Left lung (tissue), 10 donors: ENCODE measurements around the gene WDR27. TPM values are rescaled to one million over a fixed set of nuclear protein-coding genes. Genes with fewer than 3 reads are reported as not detected.
A peak's percentile ranks its signal among the peaks of the same experiment; 100 is the strongest.

Experiments
- ATAC-seq: fragments of 200-7000 bp; cut with Tn5 transposase; one replicate; pipeline ENCODE4 v1.9.1; 2020; ENCODE audit warnings: moderate library complexity
- DNase-seq, 4 donors: peaks; one replicate each; pipeline ENCODE4 v3.0.0-alpha.2; 2013 to 2020
- H3K27ac ChIP-seq, 2 donors: fragments of 200-600 bp; sonication (generic) in 1 of 2; one replicate each; pipeline versions ENCODE4 v1.5.0 to v1.8.0; 2020 to 2021
- H3K27me3 ChIP-seq, 2 donors: fragments of 200-600 bp; sonication (generic) in 1 of 2; one replicate each; pipeline versions ENCODE4 v1.5.0 to v1.8.0; 2020 to 2021
- H3K36me3 ChIP-seq, 2 donors: fragments of 200-600 bp; sonication (generic) in 1 of 2; one replicate each; pipeline versions ENCODE4 v1.5.0 to v1.8.0; 2020 to 2021
- H3K4me1 ChIP-seq, 2 donors: fragments of 200-600 bp; one replicate each; pipeline ENCODE4 v1.8.0; 2021
- H3K4me3 ChIP-seq, 2 donors: fragments of 200-600 bp; sonication (generic) in 1 of 2; one replicate each; pipeline versions ENCODE4 v1.5.0 to v1.8.0; 2020 to 2021; ENCODE audit warnings: mild to moderate bottlenecking in 1 of 2
- H3K9me3 ChIP-seq, 2 donors: fragments of 200-600 bp; sonication (generic) in 1 of 2; one replicate each; pipeline versions ENCODE4 v1.5.0 to v1.8.0; 2020 to 2021
- CTCF ChIP-seq, 2 donors: fragments of 200-600 bp; sonication (generic) in 1 of 2; IDR thresholded peaks; one replicate each; pipeline versions ENCODE4 v1.5.0 to v1.8.0; 2021; ENCODE audit warnings: antibody characterized with exemption in 2 of 2
- intact Hi-C, 2 donors: fragments of 100-400 bp; cut with DNase I; formaldehyde crosslinking; loops; one replicate each; pipeline versions ENCODE4 v1.11.2 to v1.14.2; 2022
- polyA plus RNA-seq, 6 donors: library from polyadenylated mRNA; unstranded; fragments of 120-200 nt; gene quantifications; one replicate each; pipeline ENCODE4 v1.2.1, GENCODE V29; 2013; ENCODE audit not compliant: insufficient read length in 6 of 6
- total RNA-seq, 2 donors: library from RNA; stranded (reverse); fragmentation: NEBNext Ultra II Directional; extraction: Animal tissue kit (Norgen Biotek cat#: 25700); gene quantifications; one replicate each; pipeline ENCODE4 v1.2.1, GENCODE V29; 2021
- donor health status: DM: no; HTN: yes; CAD: no.
- donor health status: DM: no; HTN: no; CAD: no.

WDR27 gene
- total and polyA plus RNA-seq, 8 donors = 31.3 to 104 (median 86.3) TPM

DNA sequence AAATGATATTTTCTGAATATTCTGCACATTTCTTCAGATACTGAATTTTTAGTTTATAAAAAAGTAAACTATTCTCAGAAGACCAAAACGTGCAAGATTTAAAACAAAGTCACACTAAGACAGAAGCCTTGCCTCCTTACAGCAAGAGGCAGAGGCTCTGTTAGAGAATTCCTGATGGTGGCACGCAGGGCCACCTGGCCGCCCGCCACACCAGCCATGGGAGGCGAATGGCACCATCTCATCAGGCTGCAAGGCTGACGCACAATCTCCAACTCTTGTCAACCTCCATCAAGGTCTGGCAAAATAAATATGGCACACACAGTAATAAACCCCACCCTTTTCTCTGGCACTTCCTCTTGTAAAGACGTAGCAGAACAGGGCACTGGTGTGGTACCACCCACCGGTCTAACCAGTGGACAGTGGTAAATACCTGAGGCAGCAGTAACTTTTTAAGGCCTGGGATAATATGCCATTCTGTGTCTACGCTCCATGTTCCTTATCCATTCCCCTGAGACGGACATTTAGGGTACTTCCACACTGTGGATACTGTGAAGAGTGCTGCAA lies 111.4 kb downstream of the WDR27 start:
- no peaks in the 10 kb centered on the region for H3K9me3 ChIP-seq
- H3K27ac ChIP-seq = no peak overlapping the region
- H3K4me3 ChIP-seq = no peak overlapping the region
- H3K27me3 ChIP-seq = no peaks in the 10 kb centered on the region
- intact Hi-C loops = no loop called here
- H3K36me3 ChIP-seq = no peaks in the 10 kb centered on the region
- ATAC-seq (no peak), DNase-seq (no peak)
- TF ChIP-seq CTCF (IDR thresholded peaks at IDR 0.05) = no peak
- no peaks in the 10 kb centered on the region for H3K4me1 ChIP-seq

GRCh38 chr6:169589699-169590257 lies 112.1 kb downstream of the WDR27 start:
- peak overlapping the region; percentile 5 to 28 for H3K27ac ChIP-seq
- no peaks in the 10 kb centered on the region for H3K4me1 ChIP-seq
- intact Hi-C loops = no loop called here
- H3K9me3 ChIP-seq = no peaks in the 10 kb centered on the region
- no peaks in the 10 kb centered on the region for H3K36me3 ChIP-seq
- no peaks in the 10 kb centered on the region for H3K27me3 ChIP-seq
- H3K4me3 ChIP-seq = no peak overlapping the region
- peak; percentile 24 for ATAC-seq
- no peak for DNase-seq
- no peak for TF ChIP-seq CTCF (IDR thresholded peaks at IDR 0.05)

GRCh38 chr6:169589293-169589692 lies 112.5 kb downstream of the WDR27 start:
- DNase-seq = no peak
- H3K36me3 ChIP-seq = no peaks in the 10 kb centered on the region
- TF ChIP-seq CTCF (IDR thresholded peaks at IDR 0.05) = no peak
- H3K4me3 ChIP-seq = no peak overlapping the region
- intact Hi-C loops = no loop called here
- H3K4me1 ChIP-seq = no peaks in the 10 kb centered on the region
- H3K27ac ChIP-seq = peak overlapping the region in 1 of 2 donors; percentile 5
- H3K9me3 ChIP-seq = no peaks in the 10 kb centered on the region
- peak; percentile 47 for ATAC-seq
- H3K27me3 ChIP-seq = no peaks in the 10 kb centered on the region

GRCh38 chr6:169587975-169588374 lies 113.9 kb downstream of the WDR27 start:
- H3K36me3 ChIP-seq = no peaks in the 10 kb centered on the region
- H3K4me1 ChIP-seq = no peaks in the 10 kb centered on the region
- intact Hi-C loops = no loop called here
- DNase-seq (no peak), ATAC-seq (no peak)
- TF ChIP-seq CTCF (IDR thresholded peaks at IDR 0.05) = no peak
- H3K4me3 ChIP-seq = no peak overlapping the region
- H3K27me3 ChIP-seq = no peaks in the 10 kb centered on the region
- H3K9me3 ChIP-seq = no peaks in the 10 kb centered on the region
- no peak overlapping the region for H3K27ac ChIP-seq

GRCh38 chr6:169583886-169584541 lies 117.8 kb downstream of the WDR27 start:
- ATAC-seq = no peak
- Histone ChIP-seq H3K27me3 (no peaks in the 10 kb centered on the region), H3K9me3 (no peaks in the 10 kb centered on the region), H3K4me1 (no peaks in the 10 kb centered on the region), H3K4me3 (no peak overlapping the region), H3K27ac (no peak overlapping the region), H3K36me3 (peaks cover 0 to 7% of the 10 kb centered on the region in 2 donors)
- TF ChIP-seq CTCF (IDR thresholded peaks at IDR 0.05) = no peak
- no peak for DNase-seq
- intact Hi-C loops = no loop called here
